OCI-LY3 (cell line): ENCODE data around the gene NCF4.

Experiments used
- H2AFZ ChIP-seq: fragments of 200-600, 300-600 bp; shearing (Covaris generic); 2 replicates; pipeline ENCODE4 v1.6.0; 2014; ENCODE audit warnings: antibody characterized with exemption, low read depth, low read length
- H3K27ac ChIP-seq: fragments of 200-600, 300-600 bp; sonication (generic); 2 replicates; pipeline ENCODE4 v1.5.1; 2014; ENCODE audit warnings: mild to moderate bottlenecking, low read length, moderate library complexity, mixed read lengths
- H3K27me3 ChIP-seq: fragments of 200-600, 300-600 bp; sonication (generic); 2 replicates; pipeline ENCODE4 v1.6.1; 2014; ENCODE audit warnings: low read depth, low read length, mixed read lengths
- H3K36me3 ChIP-seq: fragments of 200-600, 300-600 bp; sonication (generic); replicated peaks from 2 replicates; pipeline ENCODE3; 2014; ENCODE audit warnings: low read depth, low read length, mixed read lengths
- H3K4me1 ChIP-seq: fragments of 300-600, 200-600 bp; sonication (generic); 2 replicates; pipeline ENCODE4 v1.6.1; 2014; ENCODE audit warnings: low read length, mixed read lengths
- H3K4me2 ChIP-seq: fragments of 200-600, 300-600 bp; sonication (generic); 2 replicates; pipeline ENCODE4 v1.6.1; 2014; ENCODE audit warnings: low read length, mixed read lengths
- H3K4me3 ChIP-seq: fragments of 300-600, 200-600 bp; sonication (generic); 2 replicates; pipeline ENCODE4 v1.5.1; 2014; ENCODE audit warnings: antibody characterized with exemption, mild to moderate bottlenecking, low read length, moderate library complexity
- H3K79me2 ChIP-seq: fragments of 300-600, 200-600 bp; shearing (Covaris generic); 2 replicates; pipeline ENCODE4 v1.6.1; 2014; ENCODE audit warnings: mild to moderate bottlenecking, low read length, mixed read lengths
- H3K9ac ChIP-seq: fragments of 300-600, 200-600 bp; shearing (Covaris generic); 2 replicates; pipeline ENCODE4 v1.6.0; 2014; ENCODE audit warnings: mild to moderate bottlenecking, low read length, moderate library complexity
- H3K9me3 ChIP-seq: fragments of 200-600, 300-600 bp; shearing (Covaris generic); 2 replicates; pipeline ENCODE4 v1.6.1; 2014; ENCODE audit warnings: low read length, mixed read lengths; ENCODE audit not compliant: insufficient read depth
- H4K20me1 ChIP-seq: fragments of 200-600, 300-600 bp; sonication (generic); 2 replicates; pipeline ENCODE4 v1.6.1; 2016; ENCODE audit warnings: low read length, mixed read lengths; ENCODE audit not compliant: insufficient read depth
- CTCF ChIP-seq: fragments of 200-600, 300-600 bp; sonication (generic); IDR thresholded peaks from 2 replicates; pipeline ENCODE4 v1.5.1; 2014; ENCODE audit warnings: antibody characterized with exemption, low read length, low read depth
- EZH2phosphoT487 ChIP-seq: fragments of 200-600 bp; shearing (Covaris generic); IDR thresholded peaks from 2 replicates; pipeline ENCODE4 v1.6.1; 2018; ENCODE audit warnings: antibody characterized with exemption, mixed run types, low read depth

NCF4 gene

GRCh38 chr22:36860017-36860416 lies 789 bp upstream of the NCF4 start:
- no peaks in the 10 kb centered on the region for H3K9me3 ChIP-seq
- H3K27me3 ChIP-seq, result no peaks in the 10 kb centered on the region
- H3K9ac ChIP-seq, result peak overlapping the region; percentile 86
- H3K4me3 ChIP-seq, result peak overlapping the region; percentile 28; the same call in 1 of the 2 replicates
- peak overlapping the region; percentile 79 for H2AFZ ChIP-seq
- H3K4me2 ChIP-seq, result peak overlapping the region; percentile 81
- H3K27ac ChIP-seq, result peak overlapping the region; percentile 92
- peaks cover 8% of the 10 kb centered on the region for H3K36me3 ChIP-seq
- peaks cover 91% of the 10 kb centered on the region for H3K4me1 ChIP-seq
- H3K79me2 ChIP-seq, result no peaks in the 10 kb centered on the region
- TF ChIP-seq CTCF, result peak; percentile 39
- TF ChIP-seq EZH2phosphoT487, result no peak
- no peaks in the 10 kb centered on the region for H4K20me1 ChIP-seq

- Histone ChIP-seq H3K79me2 (no peaks in the 10 kb centered on the region), H3K27ac (peak overlapping the region; percentile 92), H3K36me3 (peaks cover 8% of the 10 kb centered on the region), H3K4me2 (peak overlapping the region; percentile 81), H3K9ac (peak overlapping the region; percentile 86), H2AFZ (no peak overlapping the region), H3K9me3 (no peaks in the 10 kb centered on the region), H3K27me3 (no peaks in the 10 kb centered on the region), H3K4me3 (peak overlapping the region; percentile 28), H4K20me1 (no peaks in the 10 kb centered on the region), H3K4me1 (peaks cover 95% of the 10 kb centered on the region)
- no peak for TF ChIP-seq CTCF
- TF ChIP-seq EZH2phosphoT487, result no peak
These were observed 377 bp upstream of the NCF4 start for GRCh38 chr22:36860438-36860820.

GRCh38 chr22:36862251-36863242 lies 1.7 kb downstream of the NCF4 start:
- Histone ChIP-seq H3K4me3 (peak overlapping the region; percentile 57), H3K4me1 (peaks cover 93% of the 10 kb centered on the region), H3K9ac (peak overlapping the region; percentile 86), H3K27me3 (no peaks in the 10 kb centered on the region), H3K9me3 (no peaks in the 10 kb centered on the region), H3K36me3 (peaks cover 8% of the 10 kb centered on the region), H3K4me2 (peak overlapping the region; percentile 81), H2AFZ (peak overlapping the region; percentile 1; the same call in 1 of the 2 replicates), H3K27ac (peak overlapping the region; percentile 92), H4K20me1 (no peaks in the 10 kb centered on the region), H3K79me2 (no peaks in the 10 kb centered on the region)
- TF ChIP-seq CTCF, result no peak
- no peak for TF ChIP-seq EZH2phosphoT487

GRCh38 chr22:36863281-36863680 lies 2.5 kb downstream of the NCF4 start:
- Histone ChIP-seq H3K27ac (peak overlapping the region; percentile 92), H3K4me3 (peak overlapping the region; percentile 57; the same call in 1 of the 2 replicates), H3K79me2 (no peaks in the 10 kb centered on the region), H3K9me3 (no peaks in the 10 kb centered on the region), H4K20me1 (no peaks in the 10 kb centered on the region), H3K4me2 (peak overlapping the region; percentile 81), H3K4me1 (peaks cover 89% of the 10 kb centered on the region), H3K9ac (peak overlapping the region; percentile 86; the same call in 1 of the 2 replicates), H3K36me3 (peaks cover 8% of the 10 kb centered on the region), H2AFZ (no peak overlapping the region), H3K27me3 (no peaks in the 10 kb centered on the region)
- TF ChIP-seq CTCF, result no peak
- TF ChIP-seq EZH2phosphoT487, result no peak
